Uterus (tissue), 2 donors: ENCODE data around the gene PSMD8.

ENCODE experiments used
- POLR2A ChIP-seq, 2 donors: fragments of 450-650 bp; IDR thresholded peaks; one replicate each; pipeline ENCODE4 v1.6.1; 2016; ENCODE audit warnings: antibody characterized with exemption in 2 of 2, mild to moderate bottlenecking in 1 of 2, moderate library complexity in 1 of 2
- TF ChIP-seq, protein P1 (sequence below), 4 experiments: fragments of 200-600 bp in 2 of 4; fragments of 450-650 bp in 2 of 4; sonication (generic) in 2 of 4; IDR thresholded peaks; one replicate each; pipeline ENCODE4 v1.5.1; 2016 to 2019; ENCODE audit warnings: antibody characterized with exemption in 4 of 4, mild to moderate bottlenecking in 2 of 4, moderate library complexity in 1 of 4

DNA sequence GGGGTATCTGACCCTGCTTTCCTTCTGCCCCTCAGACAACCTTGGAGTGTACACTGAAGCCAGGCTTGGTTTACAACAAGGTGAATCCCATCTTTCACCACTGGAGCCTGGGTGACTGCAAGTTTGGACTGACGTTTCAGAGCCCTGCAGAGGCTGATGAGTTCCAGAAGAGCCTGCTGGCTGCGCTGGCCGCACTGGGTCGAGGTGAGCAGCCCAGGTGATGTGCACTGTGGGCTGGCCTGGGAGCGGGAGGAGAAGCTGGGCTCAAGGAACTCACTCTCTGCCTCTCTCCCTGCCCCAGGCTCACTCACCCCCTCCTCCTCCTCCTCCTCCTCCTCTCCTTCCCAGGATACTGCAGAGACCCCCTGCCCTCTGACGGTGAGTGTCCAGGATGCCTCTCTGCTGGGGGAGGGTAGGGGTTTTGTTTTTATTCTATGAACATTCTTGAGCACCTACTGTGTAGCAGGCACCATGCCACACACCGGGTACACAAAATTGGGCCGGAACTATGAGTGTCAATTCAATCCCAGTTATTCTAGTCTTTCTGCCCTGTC, 17.6 kb downstream of the PSMD8 start:
- no peak for TF ChIP-seq POLR2A (IDR thresholded peaks at IDR 0.05)
- TF ChIP-seq, protein P1, sequence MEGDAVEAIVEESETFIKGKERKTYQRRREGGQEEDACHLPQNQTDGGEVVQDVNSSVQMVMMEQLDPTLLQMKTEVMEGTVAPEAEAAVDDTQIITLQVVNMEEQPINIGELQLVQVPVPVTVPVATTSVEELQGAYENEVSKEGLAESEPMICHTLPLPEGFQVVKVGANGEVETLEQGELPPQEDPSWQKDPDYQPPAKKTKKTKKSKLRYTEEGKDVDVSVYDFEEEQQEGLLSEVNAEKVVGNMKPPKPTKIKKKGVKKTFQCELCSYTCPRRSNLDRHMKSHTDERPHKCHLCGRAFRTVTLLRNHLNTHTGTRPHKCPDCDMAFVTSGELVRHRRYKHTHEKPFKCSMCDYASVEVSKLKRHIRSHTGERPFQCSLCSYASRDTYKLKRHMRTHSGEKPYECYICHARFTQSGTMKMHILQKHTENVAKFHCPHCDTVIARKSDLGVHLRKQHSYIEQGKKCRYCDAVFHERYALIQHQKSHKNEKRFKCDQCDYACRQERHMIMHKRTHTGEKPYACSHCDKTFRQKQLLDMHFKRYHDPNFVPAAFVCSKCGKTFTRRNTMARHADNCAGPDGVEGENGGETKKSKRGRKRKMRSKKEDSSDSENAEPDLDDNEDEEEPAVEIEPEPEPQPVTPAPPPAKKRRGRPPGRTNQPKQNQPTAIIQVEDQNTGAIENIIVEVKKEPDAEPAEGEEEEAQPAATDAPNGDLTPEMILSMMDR (IDR thresholded peaks at IDR 0.05), result no peak
